Pancreas (tissue), 10 donors: ENCODE data around the gene LCN9. TPM values are rescaled to one million over a fixed set of nuclear protein-coding genes. Genes with fewer than 3 reads are reported as not detected.

ENCODE experiments used
- ATAC-seq, 4 donors: fragments of 200-7000 bp; cut with Tn5 transposase; one replicate each; pipeline versions ENCODE4 v1.8.0 to v1.9.1; 2020; ENCODE audit warnings: mild to moderate bottlenecking in 4 of 4, moderate library complexity in 4 of 4
- DNase-seq, 6 donors: peaks; one replicate each; pipeline ENCODE4 v3.0.0-alpha.2; 2020
- FAIRE-seq: peaks from 2 replicates; lab custom pipeline; 2012; peaks lifted over from hg19 to GRCh38; lab: Jason Lieb, UNC
- H3K27ac ChIP-seq, 4 donors: fragments of 200-600 bp; sonication (generic); 1 replicate in 3 of 4; 2 replicates in 1 of 4; pipeline versions ENCODE4 v1.5.0 to v1.8.0; 2020
- H3K27me3 ChIP-seq, 4 donors: fragments of 200-600 bp; one replicate each; pipeline ENCODE4 v1.8.0; 2021
- H3K36me3 ChIP-seq, 3 donors: fragments of 200-600 bp; sonication (generic) in 1 of 3; one replicate each; pipeline versions ENCODE4 v1.5.0 to v1.8.0; 2020 to 2021
- H3K4me1 ChIP-seq, 3 donors: fragments of 200-600 bp; one replicate each; pipeline ENCODE4 v1.8.0; 2021
- H3K4me3 ChIP-seq, 4 donors: fragments of 200-600 bp; sonication (generic) in 2 of 4; one replicate each; pipeline versions ENCODE4 v1.5.0 to v1.8.0; 2020 to 2021
- H3K9me3 ChIP-seq, 4 donors: fragments of 200-600 bp; one replicate each; pipeline ENCODE4 v1.8.0; 2021
- WGBS, 2 donors: extraction: QIAGEN DNeasy Blood & Tissue Kit; methylation state at CpG; one replicate each; pipeline ENCODE4 v1.1.7; 2013; 5-methylcytosine and 5-hydroxymethylcytosine counted together
- intact Hi-C, 3 donors: fragments of 100-400 bp; cut with DNase I; formaldehyde crosslinking; loops; one replicate each; pipeline versions ENCODE4 v1.11.1 to v1.14.2; 2022
- polyA plus RNA-seq, 2 donors: library from polyadenylated mRNA; stranded (reverse); fragments of 200-250 nt; gene quantifications; one replicate each; pipeline ENCODE4 v1.2.3, GENCODE V29; 2013
- total RNA-seq, 6 donors: library from RNA; stranded (reverse); fragmentation: NEBNext Ultra II Directional in 4 of 6; extraction: Animal tissue kit (Norgen Biotek cat#: 25700) in 4 of 6; gene quantifications; one replicate each; pipeline versions ENCODE4 v1.2.1 to v1.2.4, GENCODE V29; 2021 to 2023
- TF ChIP-seq, protein P1 (sequence below), 4 donors: fragments of 200-600 bp; sonication (generic) in 3 of 4; IDR thresholded peaks; one replicate each; pipeline versions ENCODE4 v1.5.0 to v1.8.0; 2021; ENCODE audit warnings: antibody characterized with exemption in 4 of 4
- donor health status: healthy with polysubstance abuse.
- donor health status: DM: no; HTN: no; CAD: no; lungs with moderate emphysema.
- donor health status: DM: no; HTN: no; CAD: no.
- donor health status: control.
- donor health status: control.
- donor health status: Bipolar disorder and iron deficiency.
- donor health status: DM: yes; HTN: yes; CAD: no.
- donor health status: DM: no; HTN: no; CAD: no.
- donor health status: DM: no; HTN: no; CAD: no.
- donor health status: DM: yes; HTN: yes; CAD: no.

Gene LCN9
- total and polyA plus RNA-seq, 8 donors: not detected

DNA sequence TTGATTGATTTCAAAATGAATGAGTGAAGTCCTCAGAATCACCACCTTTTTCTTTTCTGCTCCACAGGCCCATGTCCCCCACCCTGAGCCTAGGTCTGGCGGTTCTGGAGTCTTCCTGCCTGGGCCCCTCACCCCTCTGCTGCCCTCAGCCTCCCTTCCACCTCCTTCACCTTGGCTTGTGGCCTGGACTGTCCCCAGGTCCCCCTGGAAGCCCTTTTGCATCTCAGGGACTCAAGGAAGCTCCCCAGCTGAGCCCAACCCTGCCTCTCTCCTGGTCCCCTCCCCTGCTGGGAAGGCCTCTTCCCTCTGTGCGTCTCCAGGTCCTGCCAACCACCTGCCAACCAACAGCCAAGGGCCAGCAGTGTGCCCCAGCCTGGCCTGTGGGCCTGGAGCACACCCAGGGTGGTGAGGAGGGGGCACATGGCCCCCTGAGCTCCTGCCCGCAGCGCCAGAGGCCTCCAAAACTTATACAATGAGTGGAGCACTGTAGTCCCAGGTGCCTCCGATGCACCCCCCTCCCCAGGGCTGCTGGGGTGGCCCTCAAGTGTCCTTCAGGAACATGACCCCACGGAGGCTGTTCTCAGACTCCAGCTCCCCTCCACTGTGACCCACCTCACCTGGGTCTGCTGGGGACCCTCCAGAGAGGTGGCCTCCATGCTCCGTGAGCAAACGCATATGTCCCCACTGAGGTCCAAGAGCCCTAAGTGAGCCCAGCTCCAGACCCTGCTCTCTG, 44.1 kb upstream of the LCN9 start:
- TF ChIP-seq, protein P1, sequence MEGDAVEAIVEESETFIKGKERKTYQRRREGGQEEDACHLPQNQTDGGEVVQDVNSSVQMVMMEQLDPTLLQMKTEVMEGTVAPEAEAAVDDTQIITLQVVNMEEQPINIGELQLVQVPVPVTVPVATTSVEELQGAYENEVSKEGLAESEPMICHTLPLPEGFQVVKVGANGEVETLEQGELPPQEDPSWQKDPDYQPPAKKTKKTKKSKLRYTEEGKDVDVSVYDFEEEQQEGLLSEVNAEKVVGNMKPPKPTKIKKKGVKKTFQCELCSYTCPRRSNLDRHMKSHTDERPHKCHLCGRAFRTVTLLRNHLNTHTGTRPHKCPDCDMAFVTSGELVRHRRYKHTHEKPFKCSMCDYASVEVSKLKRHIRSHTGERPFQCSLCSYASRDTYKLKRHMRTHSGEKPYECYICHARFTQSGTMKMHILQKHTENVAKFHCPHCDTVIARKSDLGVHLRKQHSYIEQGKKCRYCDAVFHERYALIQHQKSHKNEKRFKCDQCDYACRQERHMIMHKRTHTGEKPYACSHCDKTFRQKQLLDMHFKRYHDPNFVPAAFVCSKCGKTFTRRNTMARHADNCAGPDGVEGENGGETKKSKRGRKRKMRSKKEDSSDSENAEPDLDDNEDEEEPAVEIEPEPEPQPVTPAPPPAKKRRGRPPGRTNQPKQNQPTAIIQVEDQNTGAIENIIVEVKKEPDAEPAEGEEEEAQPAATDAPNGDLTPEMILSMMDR (IDR thresholded peaks at IDR 0.05): no peak
- no peaks in the 10 kb centered on the region for H3K36me3 ChIP-seq
- no peak overlapping the region for H3K4me3 ChIP-seq
- intact Hi-C loops: loop anchor here in 1 of 3 donors (10.0 kb wide), 1 partner anchor 64 kb away; no protein-coding TSS in a partner anchor
- H3K4me1 ChIP-seq: no peaks in the 10 kb centered on the region
- H3K27me3 ChIP-seq: no peaks in the 10 kb centered on the region
- H3K27ac ChIP-seq: no peak overlapping the region
- 63 to 78% methylated on average over 8 of the region's 8 CpGs for WGBS, 2 donors
- DNase-seq: no peak
- H3K9me3 ChIP-seq: no peaks in the 10 kb centered on the region
- no peak for ATAC-seq
- no peak for FAIRE-seq

DNA sequence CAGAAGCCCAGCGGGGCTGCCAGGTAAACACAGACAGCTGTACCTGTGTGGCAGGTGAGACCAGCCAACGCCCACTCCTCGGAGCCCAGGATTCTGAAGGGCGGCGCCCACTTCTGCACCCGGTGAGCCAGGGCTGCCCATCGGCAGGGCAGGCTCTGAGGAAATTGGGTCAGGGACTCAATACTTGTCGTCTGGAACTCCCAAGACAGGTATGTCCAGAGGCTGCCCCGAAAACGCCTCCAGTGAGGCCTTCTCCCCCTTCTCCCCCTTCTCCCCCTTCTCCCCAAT, 43.6 kb upstream of the LCN9 start:
- FAIRE-seq (no peak), DNase-seq (peak in 1 of 6 donors; percentile 36), ATAC-seq (no peak)
- TF ChIP-seq, protein P1 (IDR thresholded peaks at IDR 0.05): no peak
- no peak overlapping the region for H3K4me3 ChIP-seq
- H3K27ac ChIP-seq: no peak overlapping the region
- H3K27me3 ChIP-seq: no peaks in the 10 kb centered on the region
- intact Hi-C loops: loop anchor here in 1 of 3 donors (10.0 kb wide), 1 partner anchor 65 kb away; no protein-coding TSS in a partner anchor
- no peaks in the 10 kb centered on the region for H3K36me3 ChIP-seq
- no peaks in the 10 kb centered on the region for H3K9me3 ChIP-seq
- 45 to 52% methylated on average over 10 of the region's 10 CpGs for WGBS, 2 donors
- no peaks in the 10 kb centered on the region for H3K4me1 ChIP-seq

GRCh38 chr9:135620558-135620957, 42.6 kb upstream of the LCN9 start:
- Histone ChIP-seq H3K4me3 (no peak overlapping the region), H3K27ac (no peak overlapping the region), H3K36me3 (no peaks in the 10 kb centered on the region), H3K9me3 (no peaks in the 10 kb centered on the region), H3K27me3 (no peaks in the 10 kb centered on the region), H3K4me1 (no peaks in the 10 kb centered on the region)
- 59 to 67% methylated on average over 7 of the region's 7 CpGs for WGBS, 2 donors
- TF ChIP-seq, protein P1 (IDR thresholded peaks at IDR 0.05): no peak
- no peak for DNase-seq
- intact Hi-C loops: no loop called here
- no peak for FAIRE-seq
- ATAC-seq: no peak

DNA sequence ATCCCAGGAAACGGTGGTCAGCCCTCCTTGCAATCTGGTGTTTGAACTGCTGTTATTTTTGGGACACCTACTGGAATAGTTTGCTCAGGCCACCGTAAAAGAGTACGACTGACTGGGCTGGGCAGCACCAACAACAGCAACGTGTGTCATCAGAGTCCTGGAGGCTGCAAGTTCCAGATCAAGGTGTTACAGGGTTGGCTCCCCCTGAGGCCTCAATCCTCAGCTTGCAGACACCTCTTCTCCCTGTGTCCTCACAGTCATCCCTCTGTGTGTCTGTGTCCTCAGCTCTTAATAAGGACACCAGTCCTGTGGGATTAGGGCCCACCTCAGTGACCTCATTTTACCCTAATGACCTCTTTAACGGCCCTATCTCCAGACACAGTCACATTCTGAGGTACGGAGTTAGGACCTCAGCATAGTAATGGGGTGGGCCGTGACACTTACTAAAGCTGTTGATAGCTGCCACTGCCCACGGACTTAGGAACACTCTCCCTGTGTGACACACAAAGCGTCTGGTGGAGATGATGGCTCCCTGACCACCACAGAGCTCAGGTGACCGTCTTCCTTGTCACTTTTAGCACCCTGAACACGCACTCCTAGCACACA, 40.6 kb upstream of the LCN9 start:
- DNase-seq: no peak
- Histone ChIP-seq H3K9me3 (no peaks in the 10 kb centered on the region), H3K27ac (no peak overlapping the region), H3K4me1 (no peaks in the 10 kb centered on the region), H3K36me3 (no peaks in the 10 kb centered on the region), H3K27me3 (no peaks in the 10 kb centered on the region), H3K4me3 (no peak overlapping the region)
- no peak for ATAC-seq
- no peak for FAIRE-seq
- intact Hi-C loops: no loop called here
- WGBS, 2 donors: 56 to 62% methylated on average over 11 of the region's 11 CpGs
- TF ChIP-seq, protein P1 (IDR thresholded peaks at IDR 0.05): no peak

- TF ChIP-seq, protein P1 (IDR thresholded peaks at IDR 0.05): no peak
- H3K36me3 ChIP-seq: no peaks in the 10 kb centered on the region
- H3K4me1 ChIP-seq: no peaks in the 10 kb centered on the region
- no peak for ATAC-seq
- no peak for FAIRE-seq
- no peak overlapping the region for H3K27ac ChIP-seq
- intact Hi-C loops: no loop called here
- no peak for DNase-seq
- H3K9me3 ChIP-seq: no peaks in the 10 kb centered on the region
- WGBS, 2 donors: 75 to 81% methylated on average over 14 of the region's 14 CpGs
- no peak overlapping the region for H3K4me3 ChIP-seq
- H3K27me3 ChIP-seq: no peaks in the 10 kb centered on the region
Observed at GRCh38 chr9:135624282-135624681, 38.8 kb upstream of the LCN9 start.
